Skin of body (tissue), 2 donors: ENCODE measurements around the gene MMP7. TPM values are rescaled to one million over a fixed set of nuclear protein-coding genes. Genes with fewer than 3 reads are reported as not detected.

Experiments
- DNase-seq: peaks from one replicate; lab custom pipeline; 2025; lab: John Stamatoyannopoulos, UW
- total RNA-seq: library from RNA; depleted of rRNA; stranded (reverse); fragments of >200 nt; gene quantifications from one replicate; pipeline ENCODE4 v1.2.3, GENCODE V29; 2014

MMP7 gene, protein sequence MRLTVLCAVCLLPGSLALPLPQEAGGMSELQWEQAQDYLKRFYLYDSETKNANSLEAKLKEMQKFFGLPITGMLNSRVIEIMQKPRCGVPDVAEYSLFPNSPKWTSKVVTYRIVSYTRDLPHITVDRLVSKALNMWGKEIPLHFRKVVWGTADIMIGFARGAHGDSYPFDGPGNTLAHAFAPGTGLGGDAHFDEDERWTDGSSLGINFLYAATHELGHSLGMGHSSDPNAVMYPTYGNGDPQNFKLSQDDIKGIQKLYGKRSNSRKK
- 3.6 TPM for total RNA-seq

- no peak for DNase-seq
Measured at GRCh38 chr11:102530558-102530957, at the start of gene MMP7. TSS of gene MMP7 (minus strand) at chr11:102530747. CDS start at chr11:102530700, 47 bp downstream.

DNA sequence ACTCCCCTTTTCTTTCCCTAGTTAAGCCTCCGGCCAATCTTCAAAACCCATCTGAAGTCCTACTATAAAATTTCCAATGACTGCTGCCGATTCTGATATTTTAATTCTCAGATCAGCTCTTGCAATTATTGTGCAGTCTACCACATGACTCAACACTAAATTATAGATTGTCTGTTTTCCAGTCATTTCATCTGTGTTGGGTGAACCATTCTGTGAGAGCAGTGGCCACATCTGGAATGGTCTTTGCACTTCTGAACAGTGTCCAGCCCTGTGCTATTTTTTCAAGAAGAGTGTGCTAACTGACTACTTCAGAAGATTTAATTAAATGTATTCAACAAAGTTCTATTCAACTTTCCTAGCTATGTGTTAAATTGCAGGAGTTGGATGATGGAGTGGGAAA lies 47.2 kb upstream of the MMP7 start:
- no peak for DNase-seq

DNA sequence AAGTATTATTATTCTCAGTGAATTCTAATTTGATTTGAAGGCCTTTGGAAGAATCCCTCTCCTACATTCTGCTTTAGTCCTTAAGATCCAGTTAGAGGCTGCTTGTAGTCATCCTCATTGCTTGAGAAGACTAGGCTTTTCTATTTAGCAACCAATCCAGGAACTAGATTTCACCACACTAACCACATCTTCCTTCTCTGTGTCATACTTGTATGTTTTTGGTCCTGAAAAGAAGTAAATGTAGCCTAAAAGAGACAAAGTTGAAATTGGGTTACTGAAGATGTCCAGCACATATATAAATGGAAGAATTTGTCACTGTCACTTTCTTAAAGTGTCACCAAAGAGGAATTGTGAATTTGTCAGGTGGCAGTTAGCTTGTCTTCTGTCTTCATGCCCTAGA lies 46.6 kb upstream of the MMP7 start:
- no peak for DNase-seq

DNA sequence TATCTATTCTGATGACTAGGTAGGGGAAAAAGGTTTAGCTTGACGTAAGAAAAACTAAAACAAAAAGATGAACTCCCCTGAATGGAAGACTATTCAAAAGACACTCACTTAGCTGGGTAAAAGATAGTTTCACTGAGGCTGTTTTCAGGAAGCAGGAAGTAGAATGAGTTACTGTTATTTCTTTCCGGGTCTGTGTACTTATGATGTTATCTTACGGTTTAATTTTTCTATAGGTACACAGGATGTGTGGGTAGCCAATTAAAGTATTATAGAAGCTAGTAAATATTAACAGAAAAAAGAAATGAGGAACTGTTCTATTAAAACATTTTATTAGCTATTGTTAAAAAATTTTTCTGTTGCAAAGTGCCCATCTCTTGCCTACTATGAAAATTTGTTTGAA lies 45.8 kb upstream of the MMP7 start:
- DNase-seq: no peak

- DNase-seq: no peak
Measured at GRCh38 chr11:102575012-102575411, 44.5 kb upstream of the MMP7 start.

DNA sequence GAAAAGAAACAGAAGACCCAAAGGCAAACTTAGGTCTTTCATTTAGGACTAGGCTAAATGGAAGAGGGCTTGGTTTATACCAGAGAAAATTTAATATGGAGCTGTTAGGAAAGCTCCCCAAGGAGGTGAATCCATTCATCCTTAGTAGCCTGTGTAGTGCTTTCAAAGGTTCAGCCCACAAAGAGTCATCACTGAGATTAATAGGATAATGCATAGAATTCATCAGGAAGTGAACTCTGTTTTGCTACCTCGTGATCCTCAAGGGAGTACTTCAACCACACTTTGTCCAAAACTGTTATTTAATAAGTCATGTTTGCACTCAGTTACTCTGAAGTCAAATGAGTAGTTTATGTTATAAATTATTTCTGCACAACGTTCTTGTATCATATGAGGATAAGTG lies 43.3 kb upstream of the MMP7 start:
- no peak for DNase-seq

GRCh38 chr11:102572554-102573220 lies 42.1 kb upstream of the MMP7 start:
- no peak for DNase-seq

GRCh38 chr11:102568851-102569250 lies 38.3 kb upstream of the MMP7 start:
- DNase-seq: no peak

DNA sequence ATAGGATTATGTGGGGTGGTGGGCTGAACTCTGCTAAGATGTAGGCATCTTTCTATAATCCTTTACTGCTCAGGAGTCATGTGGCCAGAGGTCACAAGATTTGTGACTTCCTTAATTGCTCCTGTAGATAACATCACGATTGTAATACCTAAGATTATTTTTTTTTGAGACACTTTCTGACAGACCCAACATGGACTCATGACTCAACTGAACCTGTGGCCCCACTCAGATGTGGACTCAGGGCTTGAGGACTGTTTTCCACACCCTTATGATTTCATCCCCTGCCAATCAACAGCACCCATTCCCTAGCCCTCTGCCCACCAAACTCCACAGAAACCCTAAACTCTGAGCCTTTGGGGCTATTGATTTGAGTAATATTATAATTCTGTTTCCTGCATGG lies 35.6 kb upstream of the MMP7 start:
- no peak for DNase-seq

GRCh38 chr11:102564110-102564509 lies 33.6 kb upstream of the MMP7 start:
- DNase-seq: no peak

- DNase-seq: no peak
Measured at GRCh38 chr11:102561636-102562035, 31.1 kb upstream of the MMP7 start.

GRCh38 chr11:102560555-102561011 lies 30.0 kb upstream of the MMP7 start:
- DNase-seq: no peak

DNA sequence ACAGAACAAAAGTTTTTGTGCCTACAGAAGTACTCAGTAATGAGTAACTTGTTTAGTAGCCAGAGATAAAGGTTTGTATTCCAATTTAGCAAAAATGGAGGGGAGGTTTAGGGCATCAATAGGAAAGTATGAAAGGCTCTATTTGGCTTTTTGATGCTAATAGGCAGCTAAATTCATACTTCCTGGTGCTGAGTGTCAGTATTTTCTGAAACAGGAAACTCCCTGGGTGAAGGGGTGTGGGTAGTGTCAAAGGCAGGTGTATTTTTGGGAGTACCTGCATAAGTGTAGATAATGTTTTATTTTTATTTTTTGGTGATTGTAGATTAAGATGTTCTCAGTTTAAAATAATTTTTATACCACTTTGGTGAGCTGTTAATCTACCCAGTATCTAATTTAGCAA lies 29.3 kb upstream of the MMP7 start:
- no peak for DNase-seq

DNA sequence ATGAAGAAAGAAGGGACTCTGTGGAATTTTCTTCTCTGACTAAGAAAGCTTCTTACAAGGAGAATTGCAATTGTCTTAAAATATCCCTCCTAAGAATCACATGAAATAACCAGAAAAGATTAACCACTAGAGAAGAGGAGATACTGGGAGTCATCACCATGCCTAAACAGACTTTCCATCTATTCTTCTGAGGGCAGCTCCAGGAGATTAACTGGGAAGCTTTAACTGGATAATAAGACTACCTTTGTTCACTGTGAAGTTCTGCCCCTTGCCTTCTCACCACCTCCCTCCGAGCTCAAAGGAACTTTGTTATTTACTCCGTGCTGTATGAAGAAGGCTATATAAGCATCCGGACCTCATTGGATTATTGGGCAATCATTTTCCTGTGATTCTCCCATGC lies 24.5 kb upstream of the MMP7 start:
- no peak for DNase-seq

DNA sequence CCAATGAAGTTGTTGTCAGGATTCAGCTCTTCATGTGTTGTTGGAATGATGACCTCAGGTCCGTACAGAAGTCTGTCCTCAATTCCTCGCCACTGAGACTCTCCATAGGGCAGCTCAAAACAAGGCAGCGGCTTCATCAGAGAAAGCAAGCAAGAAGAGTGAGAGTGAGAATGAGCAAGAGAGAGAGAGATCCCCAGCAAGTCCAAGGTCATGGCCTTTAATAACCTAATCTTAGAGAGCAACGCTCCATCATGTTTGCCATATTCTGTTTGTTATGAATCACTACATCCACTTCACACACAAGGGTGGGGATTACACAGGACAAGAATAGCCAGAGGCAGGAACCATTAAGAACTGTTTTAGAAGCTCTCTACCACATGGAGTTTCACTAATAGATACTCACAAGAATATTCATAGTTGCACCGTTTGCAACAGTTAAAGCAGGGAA lies 23.3 kb upstream of the MMP7 start:
- DNase-seq: no peak

DNA sequence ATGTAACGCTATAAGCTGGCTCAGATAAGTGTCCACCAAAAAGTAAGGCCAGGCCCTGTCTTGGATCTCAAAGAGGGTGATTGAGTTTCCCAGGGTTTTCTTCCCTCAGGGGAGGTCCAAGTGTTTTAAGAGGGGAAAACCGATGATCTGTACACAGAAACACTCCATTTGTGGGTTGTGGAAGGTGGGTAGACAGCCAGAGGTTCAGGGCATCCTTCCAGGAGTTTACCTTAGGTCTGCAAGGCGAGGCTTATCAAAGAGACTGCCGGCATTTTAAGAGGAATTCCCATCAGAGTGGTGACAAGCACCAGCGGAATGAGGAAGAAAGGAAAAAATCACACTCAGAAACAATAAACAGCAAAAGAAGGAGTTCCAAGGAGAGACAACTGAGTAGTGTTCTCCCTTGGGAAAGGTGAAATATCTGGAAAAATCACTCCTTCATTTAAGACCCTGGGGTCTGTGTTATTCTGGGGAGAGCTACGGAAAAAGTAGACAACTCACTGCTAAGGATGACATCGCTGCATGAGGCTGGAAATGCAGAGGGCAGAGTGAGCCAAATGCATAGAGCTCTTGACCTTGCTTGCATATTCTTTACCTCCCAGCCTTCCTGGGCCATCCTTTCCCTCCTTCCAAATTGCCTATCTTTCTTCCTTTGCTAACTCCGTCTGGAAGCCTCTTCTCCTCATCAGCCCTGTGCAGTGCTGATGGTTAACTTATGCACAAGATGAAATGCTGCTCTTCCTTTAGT lies 22.1 kb upstream of the MMP7 start:
- DNase-seq: no peak

DNA sequence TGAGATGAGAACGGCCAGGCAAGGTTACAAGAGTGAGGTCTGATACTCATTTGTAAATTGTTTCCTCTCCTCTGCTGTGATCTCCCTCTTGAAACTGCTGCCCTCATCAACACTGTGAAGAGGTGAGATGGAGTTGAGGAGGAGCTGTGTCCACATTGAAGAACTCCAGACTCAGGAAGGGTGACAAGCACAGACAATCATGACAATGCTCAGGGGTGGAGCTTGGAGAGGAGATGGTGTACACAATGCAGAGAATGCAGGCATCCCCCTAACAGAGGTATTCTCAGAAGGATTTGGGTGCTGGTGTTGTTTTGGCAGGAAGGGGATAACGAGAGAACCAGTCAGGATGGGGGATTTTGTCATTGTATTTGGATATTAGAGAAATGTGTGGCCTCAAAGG lies 21.5 kb upstream of the MMP7 start:
- DNase-seq: no peak

DNA sequence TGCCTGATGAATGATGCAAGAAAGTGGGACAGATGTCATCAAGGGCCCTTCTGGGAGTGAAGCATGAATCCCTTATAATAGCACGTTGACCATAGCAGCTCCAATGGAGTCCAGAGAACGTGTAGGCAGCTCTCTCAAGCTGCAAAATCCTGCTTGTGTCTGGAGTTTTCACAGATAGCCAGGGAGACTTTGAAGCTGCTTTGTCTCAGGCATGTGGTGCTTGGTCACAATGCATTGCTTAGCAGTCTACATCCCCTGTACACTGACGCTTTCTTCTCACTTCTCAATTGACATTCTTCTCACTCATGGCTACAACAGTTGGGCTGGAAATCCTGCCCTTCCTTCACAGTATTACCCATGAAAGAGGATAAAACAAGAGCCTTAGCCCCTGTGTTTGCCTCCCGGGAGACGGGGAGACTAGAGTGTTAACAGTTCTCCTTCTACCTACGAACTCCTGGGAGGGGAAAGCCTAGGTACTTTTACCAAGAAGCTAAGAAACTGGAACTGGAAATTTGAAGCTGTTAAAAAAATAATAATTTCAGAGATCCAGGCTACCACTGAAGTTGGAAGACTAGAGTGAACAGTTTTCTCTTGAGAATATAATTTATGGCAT lies 20.7 kb upstream of the MMP7 start:
- no peak for DNase-seq

DNA sequence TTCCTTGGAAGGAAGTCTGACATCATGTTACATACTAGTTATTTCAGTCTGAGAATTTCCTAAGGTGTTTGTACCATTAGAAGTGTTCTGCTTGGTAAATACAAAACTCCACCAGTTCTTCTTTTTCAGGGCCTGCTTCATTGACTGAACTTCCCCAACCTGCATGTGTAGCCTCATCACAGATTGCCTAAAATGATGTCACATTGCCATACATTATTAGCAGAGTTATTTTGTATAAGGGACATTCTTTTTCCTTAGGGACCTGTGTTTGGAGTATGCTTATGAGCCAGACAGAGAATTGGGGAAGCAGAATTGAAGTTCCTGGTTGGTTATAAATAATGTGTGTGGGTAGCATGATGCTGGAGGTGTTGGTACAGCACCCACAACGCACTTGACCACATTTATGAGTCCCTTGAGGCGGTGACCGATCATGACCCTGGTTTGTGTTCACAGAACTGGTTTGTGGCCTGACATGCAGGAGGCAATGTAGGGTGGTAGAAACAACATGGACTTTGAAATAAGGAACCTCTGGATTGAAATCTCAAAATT lies 16.4 kb upstream of the MMP7 start:
- no peak for DNase-seq

- no peak for DNase-seq
Measured at GRCh38 chr11:102546427-102546826, 15.9 kb upstream of the MMP7 start.

- no peak for DNase-seq
Measured at GRCh38 chr11:102545701-102546100, 15.2 kb upstream of the MMP7 start.

GRCh38 chr11:102544594-102544993 lies 14.0 kb upstream of the MMP7 start:
- no peak for DNase-seq
